Keratinocyte (primary cell): ENCODE measurements around the gene COPS3. TPM values are rescaled to one million over a fixed set of nuclear protein-coding genes. Genes with fewer than 3 reads are reported as not detected.

Source experiments
- DNase-seq: peaks from one replicate; pipeline ENCODE4 v3.0.0-alpha.2; 2011; ENCODE audit warnings: low read depth, missing footprints, low spot score
- FAIRE-seq: peaks from 2 replicates; lab custom pipeline; 2011; peaks lifted over from hg19 to GRCh38; lab: Jason Lieb, UNC
- H2AFZ ChIP-seq: 2 replicates; pipeline ENCODE4 v1.6.0; 2012; ENCODE audit warnings: low read length, control low read depth, inconsistent platforms; ENCODE audit not compliant: control insufficient read depth
- H3K27ac ChIP-seq: 2 replicates; pipeline ENCODE4 v1.5.1; 2011; ENCODE audit warnings: low read length; ENCODE audit not compliant: control insufficient read depth, insufficient read depth
- H3K27me3 ChIP-seq: 3 replicates; pipeline ENCODE4 v1.6.0; 2011; ENCODE audit warnings: low read length; ENCODE audit not compliant: control insufficient read depth, insufficient read depth; ENCODE audit errors: extremely low read depth
- H3K36me3 ChIP-seq, 2 experiments: 2 replicates in 1 of 2; 3 replicates in 1 of 2; pipeline ENCODE4 v1.5.1; 2011; ENCODE audit warnings: low read length in 2 of 2, mild to moderate bottlenecking in 1 of 2; ENCODE audit not compliant: control insufficient read depth in 2 of 2, insufficient read depth in 2 of 2; ENCODE audit errors: extremely low read depth in 1 of 2
- H3K4me1 ChIP-seq: 3 replicates; pipeline ENCODE4 v1.5.1; 2011; ENCODE audit warnings: low read length; ENCODE audit not compliant: control insufficient read depth, insufficient read depth; ENCODE audit errors: extremely low read depth
- H3K4me2 ChIP-seq: 3 replicates; pipeline ENCODE4 v1.6.0; 2011; ENCODE audit warnings: low read depth, low read length; ENCODE audit not compliant: control insufficient read depth, insufficient read depth; ENCODE audit errors: extremely low read depth
- H3K4me3 ChIP-seq, 3 experiments: fragments of 200-600 bp in 1 of 3; sonication (generic) in 1 of 3; 2 replicates in 2 of 3; 3 replicates in 1 of 3; pipeline ENCODE4 v1.5.1; 2011 to 2016; ENCODE audit warnings: low read length in 3 of 3, mild to moderate bottlenecking in 3 of 3, control low read depth in 2 of 3, inconsistent platforms in 1 of 3, low read depth in 1 of 3, mixed read lengths in 1 of 3, mixed run types in 1 of 3, moderate library complexity in 1 of 3; ENCODE audit not compliant: control insufficient read depth in 2 of 3, insufficient read depth in 2 of 3; ENCODE audit errors: extremely low read depth in 1 of 3
- H3K79me2 ChIP-seq: 2 replicates; pipeline ENCODE4 v1.6.0; 2012; ENCODE audit warnings: low read length; ENCODE audit not compliant: control insufficient read depth, insufficient read depth
- H3K9ac ChIP-seq: 3 replicates; pipeline ENCODE4 v1.6.0; 2011; ENCODE audit warnings: low read length; ENCODE audit not compliant: control insufficient read depth, insufficient read depth; ENCODE audit errors: extremely low read depth
- H3K9me1 ChIP-seq: 3 replicates; pipeline ENCODE4 v1.6.0; 2011; ENCODE audit warnings: low read length; ENCODE audit not compliant: control insufficient read depth, insufficient read depth; ENCODE audit errors: extremely low read depth
- H3K9me3 ChIP-seq: 2 replicates; pipeline ENCODE4 v1.5.1; 2012; ENCODE audit warnings: low read depth, low read length; ENCODE audit not compliant: control insufficient read depth
- H4K20me1 ChIP-seq: 3 replicates; pipeline ENCODE4 v1.6.0; 2011; ENCODE audit warnings: low read length; ENCODE audit not compliant: control insufficient read depth, insufficient read depth; ENCODE audit errors: extremely low read depth
- EZH2 ChIP-seq: IDR thresholded peaks from one replicate; pipeline ENCODE4 v1.6.1; 2012; ENCODE audit warnings: inconsistent platforms, mild to moderate bottlenecking, low read length, moderate library complexity
- dilution Hi-C: fragments of 300-500 bp; cut with MboI; formaldehyde crosslinking; loops from one replicate; pipeline ENCODE4 v1.7.0; 2020; ENCODE audit warnings: low sequenced_read_pairs; ENCODE audit not compliant: extremely low pct_ligation_motif_present
- polyA plus RNA-seq, 5 experiments: library from polyadenylated mRNA; depleted of rRNA in 3 of 5; stranded (reverse) in 3 of 5; stranded (forward) in 1 of 5; unstranded in 1 of 5; fragments of >200 nt; gene quantifications; 1 replicate in 1 of 5; 2 replicates in 3 of 5; 3 replicates in 1 of 5; pipeline versions ENCODE4 v1.2.1 to v1.2.3, GENCODE V29; 2011 to 2012; ENCODE audit warnings: missing spikeins in 2 of 5, low read depth in 1 of 5, low replicate concordance in 1 of 5
- TF ChIP-seq, protein P1 (sequence below), 3 experiments: IDR thresholded peaks in 1 of 3; conservative IDR thresholded peaks in 1 of 3; optimal IDR thresholded peaks in 1 of 3; 2 replicates in 2 of 3; 3 replicates in 1 of 3; pipeline versions ENCODE3 to v1.5.1; 2011; ENCODE audit warnings: low read length in 3 of 3, mild to moderate bottlenecking in 3 of 3, moderate library complexity in 2 of 3, control low read depth in 1 of 3, inconsistent platforms in 1 of 3; ENCODE audit not compliant: insufficient read depth in 2 of 3; ENCODE audit errors: extremely low read depth in 1 of 3

Gene COPS3
- polyA plus RNA-seq, 1 donor (not counting 4 experiments of a cell fraction or from before 2014, with no cell fraction given) = 89.7 TPM

DNA sequence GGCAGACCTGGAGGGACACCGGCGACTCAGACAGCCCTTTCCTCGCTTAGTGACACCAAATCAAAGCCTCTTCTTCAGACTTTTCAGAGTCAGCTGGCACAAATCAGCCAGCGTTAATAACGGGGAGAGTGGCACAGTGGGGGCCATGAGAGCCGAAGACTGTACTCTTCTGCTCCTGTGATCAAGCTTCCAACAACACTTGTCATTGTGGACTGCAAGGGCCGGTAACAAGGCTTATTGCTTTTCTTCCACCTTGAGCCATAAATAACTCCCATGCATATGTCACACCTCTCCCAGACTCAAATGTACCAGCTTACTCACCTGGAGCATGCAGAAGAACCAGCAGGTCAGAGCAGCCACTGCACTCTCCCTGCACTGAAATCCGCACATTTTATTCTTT is 56.9 kb downstream of the COPS3 start:
- peaks cover 54 to 64% of the 10 kb centered on the region in 2 experiments for H3K36me3 ChIP-seq
- TF ChIP-seq EZH2 = no peak
- TF ChIP-seq, protein P1, sequence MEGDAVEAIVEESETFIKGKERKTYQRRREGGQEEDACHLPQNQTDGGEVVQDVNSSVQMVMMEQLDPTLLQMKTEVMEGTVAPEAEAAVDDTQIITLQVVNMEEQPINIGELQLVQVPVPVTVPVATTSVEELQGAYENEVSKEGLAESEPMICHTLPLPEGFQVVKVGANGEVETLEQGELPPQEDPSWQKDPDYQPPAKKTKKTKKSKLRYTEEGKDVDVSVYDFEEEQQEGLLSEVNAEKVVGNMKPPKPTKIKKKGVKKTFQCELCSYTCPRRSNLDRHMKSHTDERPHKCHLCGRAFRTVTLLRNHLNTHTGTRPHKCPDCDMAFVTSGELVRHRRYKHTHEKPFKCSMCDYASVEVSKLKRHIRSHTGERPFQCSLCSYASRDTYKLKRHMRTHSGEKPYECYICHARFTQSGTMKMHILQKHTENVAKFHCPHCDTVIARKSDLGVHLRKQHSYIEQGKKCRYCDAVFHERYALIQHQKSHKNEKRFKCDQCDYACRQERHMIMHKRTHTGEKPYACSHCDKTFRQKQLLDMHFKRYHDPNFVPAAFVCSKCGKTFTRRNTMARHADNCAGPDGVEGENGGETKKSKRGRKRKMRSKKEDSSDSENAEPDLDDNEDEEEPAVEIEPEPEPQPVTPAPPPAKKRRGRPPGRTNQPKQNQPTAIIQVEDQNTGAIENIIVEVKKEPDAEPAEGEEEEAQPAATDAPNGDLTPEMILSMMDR (optimal IDR thresholded peaks at IDR 0.05 in 1 of 3, IDR thresholded peaks at IDR 0.05 in 1 of 3, conservative IDR thresholded peaks at IDR 0.05 in 1 of 3; ENCODE audit: extremely low read depth in 1 of 3, insufficient read depth in 2 of 3, low read length in 3 of 3) = no peak
- H3K27me3 ChIP-seq = no peaks in the 10 kb centered on the region
- DNase-seq (no peak), FAIRE-seq (no peak)
- dilution Hi-C loops = no loop called here
- no peak overlapping the region for H3K9ac ChIP-seq
- no peaks in the 10 kb centered on the region for H3K79me2 ChIP-seq
- H3K4me2 ChIP-seq = no peak overlapping the region
- no peak overlapping the region for H3K27ac ChIP-seq
- no peak overlapping the region for H2AFZ ChIP-seq
- no peaks in the 10 kb centered on the region for H3K4me1 ChIP-seq
- H3K4me3 ChIP-seq = no peak overlapping the region
- no peaks in the 10 kb centered on the region for H3K9me1 ChIP-seq
- H4K20me1 ChIP-seq = peaks cover 2% of the 10 kb centered on the region
- no peaks in the 10 kb centered on the region for H3K9me3 ChIP-seq

DNA sequence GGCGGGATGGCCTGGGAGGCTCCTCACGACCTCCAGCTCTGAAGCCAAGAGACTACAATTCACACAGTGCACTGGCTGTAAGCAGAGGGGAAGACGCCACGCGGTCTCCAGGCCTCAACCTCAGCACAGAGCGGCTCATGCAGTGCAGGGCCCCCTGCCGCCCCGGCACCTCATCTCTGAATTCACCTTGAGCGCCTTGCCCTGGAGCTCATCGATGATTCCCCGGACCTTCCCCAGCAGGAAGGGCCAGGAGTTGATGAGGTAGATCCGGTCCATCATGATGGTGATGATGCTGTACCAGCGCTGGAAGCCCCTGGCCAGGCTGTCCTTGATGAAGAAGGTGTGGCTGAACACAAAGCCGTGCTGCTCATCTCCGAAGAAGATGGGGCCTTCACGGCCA is 57.3 kb downstream of the COPS3 start:
- DNase-seq (no peak), FAIRE-seq (no peak)
- no peak for TF ChIP-seq EZH2
- Histone ChIP-seq H3K4me3 (no peak overlapping the region), H3K27ac (no peak overlapping the region), H3K4me2 (no peak overlapping the region), H3K9ac (no peak overlapping the region), H3K27me3 (no peaks in the 10 kb centered on the region), H3K4me1 (no peaks in the 10 kb centered on the region), H3K9me1 (no peaks in the 10 kb centered on the region), H3K36me3 (peaks cover 52 to 63% of the 10 kb centered on the region in 2 experiments), H2AFZ (no peak overlapping the region), H3K79me2 (no peaks in the 10 kb centered on the region), H3K9me3 (no peaks in the 10 kb centered on the region), H4K20me1 (peaks cover 2% of the 10 kb centered on the region)
- dilution Hi-C loops = no loop called here

DNA sequence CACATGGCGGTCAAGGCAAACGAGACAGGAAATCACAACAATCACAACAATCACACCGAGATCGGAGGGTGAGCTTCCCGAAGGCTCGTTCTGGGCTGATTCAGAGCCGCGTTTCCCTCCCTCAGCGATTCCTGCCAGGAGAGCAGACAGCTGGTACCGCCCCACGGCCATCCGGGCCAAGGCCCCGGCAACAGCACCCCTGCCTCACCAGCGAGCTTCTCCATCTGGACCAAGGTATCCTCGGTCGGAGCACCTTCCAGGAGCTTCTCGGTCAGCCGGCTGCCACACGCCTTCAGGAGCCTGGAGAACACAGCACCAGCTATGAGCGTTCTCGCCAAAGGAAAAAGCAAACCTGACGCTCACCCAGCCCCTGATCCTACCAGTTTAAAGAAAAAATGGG is 59.7 kb downstream of the COPS3 start:
- Histone ChIP-seq H3K27me3 (no peaks in the 10 kb centered on the region), H3K4me3 (no peak overlapping the region), H3K36me3 (peaks cover 44 to 61% of the 10 kb centered on the region in 2 experiments), H2AFZ (no peak overlapping the region), H3K4me1 (no peaks in the 10 kb centered on the region), H3K9me3 (no peaks in the 10 kb centered on the region), H3K79me2 (no peaks in the 10 kb centered on the region), H3K4me2 (no peak overlapping the region), H3K9ac (no peak overlapping the region), H3K9me1 (no peaks in the 10 kb centered on the region), H3K27ac (no peak overlapping the region), H4K20me1 (peaks cover 2% of the 10 kb centered on the region)
- dilution Hi-C loops = no loop called here
- TF ChIP-seq, protein P1 (optimal IDR thresholded peaks at IDR 0.05 in 1 of 3, IDR thresholded peaks at IDR 0.05 in 1 of 3, conservative IDR thresholded peaks at IDR 0.05 in 1 of 3; ENCODE audit: extremely low read depth in 1 of 3, insufficient read depth in 2 of 3, low read length in 3 of 3) = no peak
- TF ChIP-seq EZH2 = no peak
- FAIRE-seq (no peak), DNase-seq (no peak)
